DND-41 (cell line): ENCODE results near the gene POC1B.

Experiments
- EZH2 ChIP-seq: IDR thresholded peaks from 3 replicates; pipeline ENCODE4 v1.6.1; 2012; ENCODE audit warnings: borderline replicate concordance, low read depth, mild to moderate bottlenecking, moderate library complexity, low read length, inconsistent platforms; ENCODE audit not compliant: severe bottlenecking
- TF ChIP-seq, protein P1 (sequence below): IDR thresholded peaks from 2 replicates; pipeline ENCODE4 v1.5.1; 2012; ENCODE audit warnings: borderline replicate concordance, low read length, moderate library complexity, mild to moderate bottlenecking; ENCODE audit not compliant: poor library complexity, severe bottlenecking; ENCODE audit errors: extremely low read depth

- TF ChIP-seq, protein P1, sequence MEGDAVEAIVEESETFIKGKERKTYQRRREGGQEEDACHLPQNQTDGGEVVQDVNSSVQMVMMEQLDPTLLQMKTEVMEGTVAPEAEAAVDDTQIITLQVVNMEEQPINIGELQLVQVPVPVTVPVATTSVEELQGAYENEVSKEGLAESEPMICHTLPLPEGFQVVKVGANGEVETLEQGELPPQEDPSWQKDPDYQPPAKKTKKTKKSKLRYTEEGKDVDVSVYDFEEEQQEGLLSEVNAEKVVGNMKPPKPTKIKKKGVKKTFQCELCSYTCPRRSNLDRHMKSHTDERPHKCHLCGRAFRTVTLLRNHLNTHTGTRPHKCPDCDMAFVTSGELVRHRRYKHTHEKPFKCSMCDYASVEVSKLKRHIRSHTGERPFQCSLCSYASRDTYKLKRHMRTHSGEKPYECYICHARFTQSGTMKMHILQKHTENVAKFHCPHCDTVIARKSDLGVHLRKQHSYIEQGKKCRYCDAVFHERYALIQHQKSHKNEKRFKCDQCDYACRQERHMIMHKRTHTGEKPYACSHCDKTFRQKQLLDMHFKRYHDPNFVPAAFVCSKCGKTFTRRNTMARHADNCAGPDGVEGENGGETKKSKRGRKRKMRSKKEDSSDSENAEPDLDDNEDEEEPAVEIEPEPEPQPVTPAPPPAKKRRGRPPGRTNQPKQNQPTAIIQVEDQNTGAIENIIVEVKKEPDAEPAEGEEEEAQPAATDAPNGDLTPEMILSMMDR: no peak
- TF ChIP-seq EZH2: no peak
Observed at GRCh38 chr12:89413234-89413633, 112.6 kb downstream of the POC1B start.
